Measurements from ENCODE around the gene BHLHE40. TPM values are rescaled to one million over a fixed set of nuclear protein-coding genes. Genes with fewer than 3 reads are reported as not detected.

The BHLHE40 gene
- polyA plus RNA-seq, 3 donors = 39.0 to 138 (median 80.4) TPM

DNA sequence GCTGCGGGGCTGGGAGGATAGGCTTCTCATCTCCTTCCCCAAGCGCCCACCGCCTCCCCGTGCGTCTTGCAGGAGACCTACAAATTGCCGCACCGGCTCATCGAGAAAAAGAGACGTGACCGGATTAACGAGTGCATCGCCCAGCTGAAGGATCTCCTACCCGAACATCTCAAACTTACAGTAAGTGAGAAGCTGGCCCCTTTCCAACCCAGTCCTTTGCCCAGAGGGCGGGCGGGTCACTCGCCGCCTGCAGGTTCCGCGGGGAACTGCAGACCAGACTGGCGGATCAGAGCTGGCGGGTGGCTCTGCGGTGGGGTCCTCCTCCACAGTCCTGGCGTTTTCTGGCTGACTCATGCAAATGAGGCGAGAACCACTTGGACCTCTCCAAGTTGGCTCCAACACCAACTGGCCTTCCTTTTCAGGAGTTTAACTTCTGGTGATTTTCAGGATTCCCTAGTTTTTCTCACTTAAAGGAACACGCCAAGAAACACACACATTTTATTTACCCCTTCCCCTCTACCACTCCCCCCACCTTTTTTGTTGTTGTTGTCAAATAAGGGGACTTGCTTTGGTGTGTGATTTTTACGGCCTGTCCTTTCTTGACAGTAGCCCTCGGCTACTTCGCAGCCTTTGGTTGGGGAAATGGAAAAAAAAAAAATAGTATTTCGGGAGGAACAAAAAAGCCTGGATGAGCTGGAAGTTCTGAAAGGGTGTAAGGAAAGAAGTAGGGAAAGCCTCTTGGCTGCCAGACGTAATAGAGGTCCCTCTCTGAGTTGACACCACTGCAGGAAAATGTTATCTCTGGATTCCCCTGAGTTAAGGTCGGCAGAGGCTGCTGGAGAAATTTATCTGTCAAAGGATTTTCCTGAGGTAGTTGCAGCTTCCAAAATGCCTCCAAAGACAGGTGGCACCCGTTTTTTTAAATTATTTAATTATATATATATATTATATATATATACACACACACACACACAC is 1.3 kb downstream of the BHLHE40 start:
- 5 to 11% (median 8%) methylated on average over 32 of the region's 32 CpGs for WGBS, 3 donors

DNA sequence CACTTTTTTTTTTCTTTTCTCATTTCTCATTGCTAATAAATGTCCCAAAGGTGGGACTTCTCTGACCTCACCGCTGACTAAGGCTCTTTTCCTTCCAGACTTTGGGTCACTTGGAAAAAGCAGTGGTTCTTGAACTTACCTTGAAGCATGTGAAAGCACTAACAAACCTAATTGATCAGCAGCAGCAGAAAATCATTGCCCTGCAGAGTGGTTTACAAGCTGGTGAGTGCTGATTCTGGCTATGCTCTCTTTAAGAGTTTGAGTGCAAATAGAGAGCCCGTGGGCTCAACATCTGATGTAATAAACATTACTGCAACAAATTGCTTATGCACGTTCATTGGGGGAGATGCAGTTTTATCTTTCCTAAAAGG is 2.0 kb downstream of the BHLHE40 start:
- 11 to 16% (median 13%) methylated on average over 3 of the region's 3 CpGs for WGBS, 3 donors
- H3K27ac ChIP-seq (ENCODE audit: low read depth, low read length) = peak overlapping the region; percentile 80

More for the DNA sequence above, 1.3 kb downstream of the BHLHE40 start:
- H3K27ac ChIP-seq (ENCODE audit: low read depth, low read length) = peak overlapping the region; percentile 98

DNA sequence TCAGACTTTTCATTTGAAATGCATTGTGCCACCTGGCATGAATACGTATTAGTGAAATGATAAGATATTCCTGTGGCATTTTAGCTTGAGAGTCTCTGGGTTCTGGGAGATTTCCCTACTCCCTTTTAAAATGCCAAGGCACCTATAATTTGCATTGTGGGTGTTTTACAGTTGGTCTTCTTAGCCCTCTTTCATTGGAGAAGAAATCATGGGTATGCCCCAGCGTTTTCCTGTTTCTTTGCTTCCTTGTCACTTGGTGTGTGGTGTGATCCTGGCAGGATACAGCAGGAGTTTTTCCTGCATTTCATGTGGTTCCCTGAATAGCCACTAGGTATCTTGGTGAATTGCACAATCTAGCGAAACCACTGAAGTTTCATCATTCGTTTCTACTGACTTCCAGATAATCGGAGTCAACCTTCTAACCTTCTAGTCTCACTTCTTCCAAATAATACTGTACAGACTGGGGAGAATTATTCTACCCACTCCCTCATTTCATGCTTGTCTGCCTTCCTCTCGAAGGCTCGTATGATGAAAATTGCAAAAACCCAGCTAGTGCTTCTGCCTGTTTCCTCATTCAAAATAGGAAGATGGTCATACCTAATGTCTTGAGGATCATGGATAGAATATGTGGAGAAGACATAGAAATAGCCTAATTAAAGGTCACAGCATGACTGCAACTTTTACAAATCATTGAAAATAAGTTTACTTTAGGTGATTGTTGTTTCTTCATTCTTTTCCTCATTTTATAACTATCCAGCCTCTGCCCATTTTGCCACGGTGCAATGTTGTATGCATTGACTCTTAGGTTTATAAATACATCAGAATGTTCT is 2.6 kb downstream of the BHLHE40 start:
- H3K27ac ChIP-seq (ENCODE audit: low read depth, low read length) = peak overlapping the region; percentile 80
- WGBS, 3 donors = 11 to 17% (median 13%) methylated on average over 8 of the region's 8 CpGs

DNA sequence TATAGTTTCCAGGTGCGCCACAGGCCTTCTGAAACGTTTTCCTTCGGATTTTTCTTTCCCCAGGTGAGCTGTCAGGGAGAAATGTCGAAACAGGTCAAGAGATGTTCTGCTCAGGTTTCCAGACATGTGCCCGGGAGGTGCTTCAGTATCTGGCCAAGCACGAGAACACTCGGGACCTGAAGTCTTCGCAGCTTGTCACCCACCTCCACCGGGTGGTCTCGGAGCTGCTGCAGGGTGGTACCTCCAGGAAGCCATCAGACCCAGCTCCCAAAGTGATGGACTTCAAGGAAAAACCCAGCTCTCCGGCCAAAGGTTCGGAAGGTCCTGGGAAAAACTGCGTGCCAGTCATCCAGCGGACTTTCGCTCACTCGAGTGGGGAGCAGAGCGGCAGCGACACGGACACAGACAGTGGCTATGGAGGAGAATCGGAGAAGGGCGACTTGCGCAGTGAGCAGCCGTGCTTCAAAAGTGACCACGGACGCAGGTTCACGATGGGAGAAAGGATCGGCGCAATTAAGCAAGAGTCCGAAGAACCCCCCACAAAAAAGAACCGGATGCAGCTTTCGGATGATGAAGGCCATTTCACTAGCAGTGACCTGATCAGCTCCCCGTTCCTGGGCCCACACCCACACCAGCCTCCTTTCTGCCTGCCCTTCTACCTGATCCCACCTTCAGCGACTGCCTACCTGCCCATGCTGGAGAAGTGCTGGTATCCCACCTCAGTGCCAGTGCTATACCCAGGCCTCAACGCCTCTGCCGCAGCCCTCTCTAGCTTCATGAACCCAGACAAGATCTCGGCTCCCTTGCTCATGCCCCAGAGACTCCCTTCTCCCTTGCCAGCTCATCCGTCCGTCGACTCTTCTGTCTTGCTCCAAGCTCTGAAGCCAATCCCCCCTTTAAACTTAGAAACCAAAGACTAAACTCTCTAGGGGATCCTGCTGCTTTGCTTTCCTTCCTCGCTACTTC is 3.8 kb downstream of the BHLHE40 start:
- no peak overlapping the region for H3K27ac ChIP-seq (ENCODE audit: low read depth, low read length)
- 70 to 84% (median 81%) methylated on average over 40 of the region's 40 CpGs for WGBS, 3 donors

GRCh38 chr3:4983739-4984510 is 4.7 kb downstream of the BHLHE40 start:
- 24 to 41% (median 31%) methylated on average over 16 of the region's 16 CpGs for whole genome bisulfite sequencing, 3 donors

GRCh38 chr3:4984511-4984864 is 5.3 kb downstream of the BHLHE40 start:
- peak overlapping the region; percentile 74 for H3K27ac ChIP-seq (ENCODE audit: low read depth, low read length)
- 32 to 60% (median 52%) methylated on average over 9 of the region's 9 CpGs for WGBS, 3 donors

More at GRCh38 chr3:4983739-4984510, 4.7 kb downstream of the BHLHE40 start:
- H3K27ac ChIP-seq (ENCODE audit: low read depth, low read length) = peak overlapping the region; percentile 74

- peak overlapping the region; percentile 82 for H3K27ac ChIP-seq (ENCODE audit: low read depth, low read length)
- WGBS, 3 donors = 49 to 66% (median 58%) methylated on average over 10 of the region's 10 CpGs
Observed at GRCh38 chr3:4985330-4986174, 6.3 kb downstream of the BHLHE40 start.

DNA sequence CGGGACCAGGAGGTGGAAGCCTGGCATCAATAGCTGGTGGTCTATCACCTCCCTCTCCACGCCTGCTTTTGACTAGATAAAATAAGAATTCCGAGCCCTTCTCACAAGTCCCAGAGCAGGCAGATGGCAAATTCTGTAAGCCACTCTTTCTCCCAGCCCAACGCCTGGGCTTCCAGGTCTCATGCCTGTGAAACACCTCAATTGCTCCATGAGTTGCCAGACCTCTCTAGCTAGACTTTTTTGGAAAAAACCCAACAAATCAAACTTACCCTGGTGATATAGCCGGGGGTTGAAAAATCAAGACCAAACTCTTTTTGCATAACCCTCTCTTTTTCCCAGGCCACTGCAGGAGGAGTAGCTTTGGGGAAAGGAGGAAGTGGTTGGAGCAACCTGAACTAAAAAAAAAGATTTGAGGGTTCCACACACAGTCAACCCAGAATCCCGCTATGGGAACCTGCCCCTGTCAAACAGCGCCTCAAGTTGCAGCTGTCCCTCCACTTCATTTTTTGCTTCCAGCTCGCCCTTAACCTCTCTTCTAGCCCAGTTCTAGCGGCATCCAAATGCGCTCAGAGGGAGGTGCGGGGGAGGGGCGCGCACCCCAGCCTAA is 7.0 kb downstream of the BHLHE40 start:
- 17 to 23% (median 18%) methylated on average over 13 of the region's 13 CpGs for WGBS, 3 donors
- H3K27ac ChIP-seq (ENCODE audit: low read depth, low read length) = peak overlapping the region; percentile 82

GRCh38 chr3:4986782-4987537 is 7.7 kb downstream of the BHLHE40 start:
- H3K27ac ChIP-seq (ENCODE audit: low read depth, low read length) = peak overlapping the region; percentile 82
- WGBS, 3 donors = 2% methylated on average over 43 to 44 of the region's 44 CpGs

DNA sequence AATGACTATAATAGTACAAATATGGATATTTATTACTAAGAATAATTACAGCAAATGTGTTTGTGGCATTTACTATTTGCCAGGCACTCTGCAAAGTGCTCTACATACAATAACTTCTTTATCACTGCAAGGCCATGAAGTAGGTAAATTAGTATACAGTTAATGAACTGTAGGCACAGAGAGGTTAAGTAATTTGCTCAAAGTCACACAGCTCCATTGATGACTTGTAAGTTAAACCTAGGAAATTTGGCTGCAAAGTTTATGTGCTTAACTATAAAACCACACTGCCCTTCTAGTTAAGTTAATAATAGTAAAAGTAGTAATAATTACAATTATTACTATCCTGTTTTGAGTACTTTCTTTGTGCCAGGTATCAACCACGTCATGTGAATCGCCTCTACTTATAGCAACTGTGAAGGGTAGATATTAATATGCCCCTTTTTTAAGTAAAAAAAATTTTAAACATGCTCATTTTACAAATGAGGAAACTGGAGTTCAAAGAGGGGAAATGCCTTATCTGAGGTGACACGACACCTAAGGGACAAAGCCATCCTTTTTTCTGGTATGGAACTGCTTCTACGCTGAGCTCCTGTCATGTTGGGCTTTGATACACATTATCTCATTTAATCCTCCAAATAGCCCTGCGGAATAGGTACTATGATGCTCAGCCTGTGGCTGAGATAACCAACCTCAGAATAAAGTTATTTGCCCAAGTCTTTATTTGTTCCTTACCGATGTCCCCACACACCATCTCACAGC is 8.5 kb downstream of the BHLHE40 start:
- WGBS, 3 donors = 69 to 84% (median 74%) methylated on average over 6 of the region's 6 CpGs
- H3K27ac ChIP-seq (ENCODE audit: low read depth, low read length) = no peak overlapping the region

GRCh38 chr3:4988983-4989834 is 10.0 kb downstream of the BHLHE40 start:
- no peak overlapping the region for H3K27ac ChIP-seq (ENCODE audit: low read depth, low read length)
- 40 to 65% (median 62%) methylated on average over 13 of the region's 13 CpGs for WGBS, 3 donors

GRCh38 chr3:4990069-4990468 is 10.8 kb downstream of the BHLHE40 start:
- no peak overlapping the region for H3K27ac ChIP-seq (ENCODE audit: low read depth, low read length)
- 37 to 85% (median 52%) methylated on average over 3 of the region's 3 CpGs for WGBS, 3 donors

DNA sequence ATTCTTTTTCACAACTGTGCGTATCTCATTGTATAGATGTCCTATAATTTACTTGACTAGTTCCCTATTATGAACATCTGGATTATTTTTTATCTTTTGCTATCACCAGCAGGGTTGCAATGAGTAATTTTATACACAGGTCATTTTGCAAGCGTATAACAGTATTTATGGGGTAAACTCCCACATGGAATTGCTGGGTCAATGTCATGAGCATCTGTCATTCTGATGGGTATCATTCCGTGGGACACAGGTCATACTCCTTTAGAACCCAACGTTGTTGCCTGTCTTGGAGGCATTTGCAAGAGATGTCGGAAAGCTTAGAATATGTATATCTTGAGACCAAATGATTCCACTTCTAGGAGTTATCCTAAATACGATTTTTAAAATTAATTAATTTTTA is 12.9 kb downstream of the BHLHE40 start:
- 81 to 85% (median 84%) methylated on average over 6 of the region's 6 CpGs for WGBS, 3 donors

More for the DNA sequence above, 12.9 kb downstream of the BHLHE40 start:
- H3K27ac ChIP-seq (ENCODE audit: low read depth, low read length) = no peak overlapping the region

Data from adipose tissue (tissue), 3 donors.